HepG2 (cell line): ENCODE data around the gene CCDC201. TPM values are rescaled to one million over a fixed set of nuclear protein-coding genes. Genes with fewer than 3 reads are reported as not detected.

Experiments
- ARID4A ChIP-seq: sonication (generic); formaldehyde crosslinking; IDR thresholded peaks from 2 replicates; pipeline ENCODE4 v1.5.0; 2020; ENCODE audit warnings: mild to moderate bottlenecking, missing genetic modification reagents, borderline replicate concordance
- BCL6 ChIP-seq: IDR thresholded peaks from 2 replicates; pipeline ENCODE4 v1.6.1; 2016; ENCODE audit warnings: missing genetic modification reagents, missing compliant biosample characterization
- HMGXB3 ChIP-seq: sonication (generic); formaldehyde crosslinking; IDR thresholded peaks from 2 replicates; pipeline ENCODE4 v1.4.0; 2020; ENCODE audit warnings: missing genetic modification reagents, borderline replicate concordance
- HNF1A ChIP-seq, 2 experiments: sonication (generic) in 1 of 2; formaldehyde crosslinking in 1 of 2; IDR thresholded peaks; 2 replicates each; pipeline versions ENCODE4 v1.4.0 to v1.6.1; 2016 to 2020; ENCODE audit warnings: borderline replicate concordance in 1 of 2, low read depth in 1 of 2, mild to moderate bottlenecking in 1 of 2, missing genetic modification reagents in 1 of 2
- KDM1A ChIP-seq: IDR thresholded peaks from 2 replicates; pipeline ENCODE4 v1.6.1; 2016; ENCODE audit warnings: missing compliant biosample characterization
- MAFG ChIP-seq: sonication (generic); formaldehyde crosslinking; IDR thresholded peaks from 2 replicates; pipeline ENCODE4 v1.5.1; 2020; ENCODE audit warnings: mild to moderate bottlenecking, missing genetic modification reagents
- MYNN ChIP-seq: sonication (generic); formaldehyde crosslinking; IDR thresholded peaks from 2 replicates; pipeline ENCODE4 v1.4.0; 2020; ENCODE audit warnings: mild to moderate bottlenecking, low read depth, missing genetic modification reagents
- SMC3 ChIP-seq: IDR thresholded peaks from 2 replicates; pipeline ENCODE4 v1.6.1; 2011; ENCODE audit warnings: low read length, improper control_type of control experiment
- SNRNP70 ChIP-seq: fragments of 200-400 bp; formaldehyde crosslinking; IDR thresholded peaks from 2 replicates; pipeline ENCODE4 v1.6.1; 2017; ENCODE audit warnings: mild to moderate bottlenecking, low read depth, low read length, moderate library complexity
- ZNF24 ChIP-seq: fragments of 450-650 bp; IDR thresholded peaks from 2 replicates; pipeline ENCODE4 v1.6.1; 2017; ENCODE audit warnings: antibody characterized with exemption, mild to moderate bottlenecking
- ZNF350 ChIP-seq: sonication (generic); formaldehyde crosslinking; IDR thresholded peaks from 2 replicates; pipeline ENCODE4 v1.4.0; 2020; ENCODE audit warnings: mild to moderate bottlenecking, low read depth, missing genetic modification reagents, borderline replicate concordance
- ZNF354B ChIP-seq: sonication (generic); formaldehyde crosslinking; IDR thresholded peaks from 2 replicates; pipeline ENCODE4 v1.8.0; 2022; ENCODE audit warnings: mild to moderate bottlenecking, missing genetic modification reagents
- ZNF496 ChIP-seq: sonication (generic); formaldehyde crosslinking; IDR thresholded peaks from 2 replicates; pipeline ENCODE4 v1.8.1; 2023; ENCODE audit warnings: mild to moderate bottlenecking, moderate library complexity, missing genetic modification reagents; ENCODE audit not compliant: insufficient replicate concordance
- ZNF605 ChIP-seq: sonication (generic); formaldehyde crosslinking; IDR thresholded peaks from 2 replicates; pipeline ENCODE4 v1.8.0; 2022; ENCODE audit warnings: mild to moderate bottlenecking, missing genetic modification reagents
- ZSCAN25 ChIP-seq: sonication (generic); formaldehyde crosslinking; IDR thresholded peaks from 2 replicates; pipeline ENCODE4 v1.8.0; 2022; ENCODE audit warnings: mild to moderate bottlenecking, missing genetic modification reagents
- polyA plus RNA-seq, 8 experiments: library from polyadenylated mRNA; depleted of rRNA in 3 of 8; stranded (reverse) in 7 of 8; unstranded in 1 of 8; fragments of >200 nt; fragmentation: Illumina TruSeq in 4 of 8; extraction: Trizol in 4 of 8; gene quantifications; 2 replicates each; pipeline versions ENCODE4 v1.2.1 to v1.2.3, GENCODE V29; 2011 to 2016; ENCODE audit warnings: low read depth in 4 of 8, missing spikeins in 1 of 8, mixed read lengths in 1 of 8; ENCODE audit not compliant: insufficient read depth in 1 of 8
- total RNA-seq, 5 experiments: library from RNA; depleted of rRNA; stranded (reverse); fragments of >200 nt; fragmentation: Illumina TruSeq; extraction: Trizol; gene quantifications; 2 replicates each; pipeline ENCODE4 v1.2.3, GENCODE V29; 2016; ENCODE audit warnings: low read depth in 1 of 5

Gene CCDC201
- total and polyA plus RNA-seq, 2 of the 13 experiments (the other 11 are each of a cell fraction or from before 2014, with no cell fraction given), result 0.92 TPM; not detected in 1

- TF ChIP-seq HMGXB3 (CRISPR knock-in tag), result 0 out of 2 replicates have a peak, but pooled peaks have one; percentile 9
- no peak for TF ChIP-seq SNRNP70
- no peak for TF ChIP-seq KDM1A (CRISPR knock-in tag)
- no peak for TF ChIP-seq MAFG (CRISPR knock-in tag)
- no peak for TF ChIP-seq ARID4A
- no peak; the same call in 1 of the 2 replicates for TF ChIP-seq HNF1A (IDR thresholded peaks at IDR 0.05; ENCODE audit: low read depth)
- no peak for TF ChIP-seq HNF1A (CRISPR knock-in tag; IDR thresholded peaks at IDR 0.05; ENCODE audit: borderline replicate concordance)
- peak; percentile 27; the same call in 1 of the 2 replicates for TF ChIP-seq ZNF350 (CRISPR knock-in tag)
- no peak for TF ChIP-seq ZNF354B
- TF ChIP-seq ZNF496, result no peak
- no peak for TF ChIP-seq ZNF24
- no peak; the same call in 1 of the 2 replicates for TF ChIP-seq BCL6 (CRISPR knock-in tag)
- no peak for TF ChIP-seq MYNN
- no peak for TF ChIP-seq ZSCAN25
- no peak for TF ChIP-seq SMC3
- TF ChIP-seq ZNF605 (CRISPR knock-in tag), result peak; percentile 81
Measured at GRCh38 chr7:45890125-45890901, 17.4 kb upstream of the CCDC201 start (continued).
